Neuronal stem cell (in vitro differentiated cells): ENCODE data around the gene RXYLT1.

Experiments
- DNase-seq: peaks from one replicate; pipeline ENCODE4 v3.0.0-alpha.2; 2013; ENCODE audit warnings: low spot score
- H2AFZ ChIP-seq: one replicate; pipeline ENCODE4 v1.6.1; 2013; ENCODE audit warnings: mild to moderate bottlenecking, low read length, inconsistent platforms
- H2AK5ac ChIP-seq: 2 replicates; pipeline ENCODE4 v1.6.1; 2013; ENCODE audit warnings: low read depth, mild to moderate bottlenecking, inconsistent platforms, low read length, moderate library complexity, mixed read lengths
- H2BK120ac ChIP-seq: 2 replicates; pipeline ENCODE4 v1.6.1; 2013; ENCODE audit warnings: low read depth, mild to moderate bottlenecking, inconsistent platforms, low read length, moderate library complexity, mixed read lengths
- H2BK12ac ChIP-seq: one replicate; pipeline ENCODE4 v1.6.1; 2013; ENCODE audit warnings: low read length, inconsistent platforms
- H2BK15ac ChIP-seq: 2 replicates; pipeline ENCODE4 v1.6.1; 2013; ENCODE audit warnings: mild to moderate bottlenecking, low read length, inconsistent platforms, mixed read lengths
- H2BK5ac ChIP-seq: one replicate; pipeline ENCODE4 v1.6.1; 2013; ENCODE audit warnings: inconsistent platforms, mild to moderate bottlenecking, low read length, moderate library complexity
- H3K14ac ChIP-seq: one replicate; pipeline ENCODE4 v1.6.1; 2013; ENCODE audit warnings: low read length, inconsistent platforms
- H3K18ac ChIP-seq: 2 replicates; pipeline ENCODE4 v1.6.1; 2013; ENCODE audit warnings: low read length, inconsistent platforms
- H3K23ac ChIP-seq: 2 replicates; pipeline ENCODE4 v1.6.1; 2013; ENCODE audit warnings: low read depth, mild to moderate bottlenecking, mixed read lengths, low read length, inconsistent platforms; ENCODE audit not compliant: poor library complexity
- H3K27ac ChIP-seq: replicated peaks from 3 replicates; pipeline ENCODE4 v1.5.1; 2013; ENCODE audit warnings: low read length, inconsistent platforms
- H3K27me3 ChIP-seq, 3 experiments: 2 replicates each; pipeline ENCODE4 v1.6.1; 2013; ENCODE audit warnings: low read length in 3 of 3, mild to moderate bottlenecking in 2 of 3, inconsistent platforms in 1 of 3, low read depth in 1 of 3, mixed read lengths in 1 of 3, moderate library complexity in 1 of 3; ENCODE audit not compliant: control insufficient read depth in 3 of 3, insufficient read depth in 3 of 3
- H3K36me3 ChIP-seq, 2 donors: replicated peaks in 1 of 2; 2 replicates each; pipeline ENCODE4 v1.6.1; 2013; ENCODE audit warnings: low read length in 2 of 2; ENCODE audit not compliant: control insufficient read depth in 2 of 2, insufficient read depth in 2 of 2
- H3K4ac ChIP-seq: 2 replicates; pipeline ENCODE4 v1.6.1; 2013; ENCODE audit warnings: inconsistent platforms, mild to moderate bottlenecking, low read length, moderate library complexity
- H3K4me1 ChIP-seq, 2 donors: 1 replicate in 1 of 2; 2 replicates in 1 of 2; pipeline ENCODE4 v1.6.1; 2013; ENCODE audit warnings: low read length in 2 of 2, low read depth in 1 of 2; ENCODE audit not compliant: control insufficient read depth in 2 of 2, insufficient read depth in 1 of 2
- H3K4me2 ChIP-seq: one replicate; pipeline ENCODE4 v1.6.1; 2013; ENCODE audit warnings: mild to moderate bottlenecking, low read length, inconsistent platforms; ENCODE audit not compliant: insufficient read depth, poor library complexity, severe bottlenecking
- H3K4me3 ChIP-seq, 2 donors: 2 replicates each; pipeline ENCODE4 v1.5.1; 2013; ENCODE audit warnings: low read length in 2 of 2, mild to moderate bottlenecking in 2 of 2, inconsistent platforms in 1 of 2, moderate library complexity in 1 of 2
- H3K79me1 ChIP-seq: one replicate; pipeline ENCODE4 v1.6.1; 2013; ENCODE audit warnings: low read depth, mild to moderate bottlenecking, inconsistent platforms, low read length, moderate library complexity
- H3K9ac ChIP-seq: one replicate; pipeline ENCODE4 v1.6.1; 2013; ENCODE audit warnings: mild to moderate bottlenecking, low read depth, low read length, inconsistent platforms; ENCODE audit not compliant: poor library complexity
- H3K9me3 ChIP-seq, 2 donors: replicated peaks in 1 of 2; 2 replicates each; pipeline versions ENCODE3 to v1.6.1; 2013; ENCODE audit warnings: low read length in 2 of 2, mild to moderate bottlenecking in 2 of 2, inconsistent platforms in 1 of 2, low read depth in 1 of 2, mixed read lengths in 1 of 2, moderate library complexity in 1 of 2; ENCODE audit not compliant: control insufficient read depth in 2 of 2, insufficient read depth in 1 of 2
- H4K8ac ChIP-seq: one replicate; pipeline ENCODE4 v1.6.1; 2013; ENCODE audit warnings: low read depth, mild to moderate bottlenecking, inconsistent platforms, low read length, moderate library complexity
- H4K91ac ChIP-seq: one replicate; pipeline ENCODE4 v1.6.1; 2013; ENCODE audit warnings: low read length, low read depth, mild to moderate bottlenecking, inconsistent platforms; ENCODE audit not compliant: poor library complexity
- WGBS, 2 donors: extraction: QIAGEN DNeasy Blood & Tissue Kit; methylation state at CpG; one replicate each; pipeline ENCODE4 v1.1.7; 2013; ENCODE audit warnings: missing lambda C conversion rate in 2 of 2, mixed read lengths in 1 of 2; ENCODE audit not compliant: insufficient read length in 2 of 2, insufficient replicate concordance in 1 of 2; ENCODE audit errors: extremely low coverage in 2 of 2; 5-methylcytosine and 5-hydroxymethylcytosine counted together

Gene RXYLT1

GRCh38 chr12:63811755-63812154 lies 32.0 kb downstream of the RXYLT1 start:
- DNase-seq = no peak
- Histone ChIP-seq H3K14ac (no peak overlapping the region), H3K79me1 (no peaks in the 10 kb centered on the region), H4K91ac (no peak overlapping the region), H2BK15ac (no peak overlapping the region), H3K27me3 (no peaks in the 10 kb centered on the region), H2BK12ac (no peak overlapping the region), H3K4me1 (no peaks in the 10 kb centered on the region), H2AK5ac (no peak overlapping the region), H3K27ac (no peak overlapping the region), H2BK5ac (no peak overlapping the region), H3K9me3 (no peaks in the 10 kb centered on the region), H2BK120ac (no peak overlapping the region), H2AFZ (no peak overlapping the region), H3K23ac (no peak overlapping the region), H3K4ac (no peak overlapping the region), H3K4me3 (no peak overlapping the region), H3K18ac (no peak overlapping the region), H3K36me3 (peaks cover 3 to 27% of the 10 kb centered on the region in 2 donors), H4K8ac (no peak overlapping the region), H3K4me2 (no peak overlapping the region), H3K9ac (no peak overlapping the region)
- WGBS, 2 donors = no CpG with 5 or more reads among the region's 2 CpGs

GRCh38 chr12:63814146-63814772 lies 34.5 kb downstream of the RXYLT1 start:
- no peak overlapping the region for H3K14ac ChIP-seq
- H2AK5ac ChIP-seq = no peak overlapping the region
- H2BK12ac ChIP-seq = no peak overlapping the region
- no peaks in the 10 kb centered on the region for H3K4me1 ChIP-seq
- no peak overlapping the region for H2BK5ac ChIP-seq
- no peak overlapping the region for H2BK15ac ChIP-seq
- H3K27me3 ChIP-seq = no peaks in the 10 kb centered on the region
- H4K8ac ChIP-seq = no peak overlapping the region
- no peaks in the 10 kb centered on the region for H3K9me3 ChIP-seq
- no peak overlapping the region for H3K18ac ChIP-seq
- H3K23ac ChIP-seq = no peak overlapping the region
- H3K4ac ChIP-seq = no peak overlapping the region
- H4K91ac ChIP-seq = no peak overlapping the region
- H2BK120ac ChIP-seq = no peak overlapping the region
- WGBS, 2 donors = no CpG with 5 or more reads among the region's 4 CpGs
- H3K9ac ChIP-seq = no peak overlapping the region
- peaks cover 0 to 2% of the 10 kb centered on the region in 2 donors for H3K36me3 ChIP-seq
- no peaks in the 10 kb centered on the region for H3K79me1 ChIP-seq
- H3K4me3 ChIP-seq = no peak overlapping the region
- no peak overlapping the region for H3K4me2 ChIP-seq
- H2AFZ ChIP-seq = no peak overlapping the region
- no peak for DNase-seq
- no peak overlapping the region for H3K27ac ChIP-seq

- no CpG with 5 or more reads among the region's 3 CpGs for WGBS, 2 donors
- H3K4me2 ChIP-seq = no peak overlapping the region
- no peak overlapping the region for H3K4me3 ChIP-seq
- no peak overlapping the region for H3K27ac ChIP-seq
- H3K18ac ChIP-seq = no peak overlapping the region
- H3K79me1 ChIP-seq = no peaks in the 10 kb centered on the region
- H2BK120ac ChIP-seq = no peak overlapping the region
- no peak overlapping the region for H2AFZ ChIP-seq
- H3K4ac ChIP-seq = no peak overlapping the region
- no peak overlapping the region for H3K14ac ChIP-seq
- no peak for DNase-seq
- H3K9ac ChIP-seq = no peak overlapping the region
- no peaks in the 10 kb centered on the region for H3K4me1 ChIP-seq
- no peak overlapping the region for H3K23ac ChIP-seq
- no peak overlapping the region for H2BK15ac ChIP-seq
- no peak overlapping the region for H4K91ac ChIP-seq
- no peaks in the 10 kb centered on the region for H3K9me3 ChIP-seq
- no peak overlapping the region for H2BK12ac ChIP-seq
- no peaks in the 10 kb centered on the region for H3K36me3 ChIP-seq
- H4K8ac ChIP-seq = no peak overlapping the region
- no peak overlapping the region for H2BK5ac ChIP-seq
- no peaks in the 10 kb centered on the region for H3K27me3 ChIP-seq
- no peak overlapping the region for H2AK5ac ChIP-seq
Observed at GRCh38 chr12:63815482-63815852, 35.8 kb downstream of the RXYLT1 start.

- Histone ChIP-seq H2BK5ac (no peak overlapping the region), H3K4me3 (no peak overlapping the region), H3K4ac (no peak overlapping the region), H3K27ac (no peak overlapping the region), H3K23ac (no peak overlapping the region), H3K9me3 (no peaks in the 10 kb centered on the region), H3K9ac (no peak overlapping the region), H4K91ac (no peak overlapping the region), H4K8ac (no peak overlapping the region), H2BK12ac (no peak overlapping the region), H2BK15ac (no peak overlapping the region), H3K36me3 (no peaks in the 10 kb centered on the region), H3K27me3 (no peaks in the 10 kb centered on the region), H3K79me1 (no peaks in the 10 kb centered on the region), H3K18ac (no peak overlapping the region), H3K14ac (no peak overlapping the region), H2AFZ (no peak overlapping the region), H2AK5ac (no peak overlapping the region), H2BK120ac (no peak overlapping the region), H3K4me2 (no peak overlapping the region), H3K4me1 (no peaks in the 10 kb centered on the region)
- WGBS, 2 donors = no CpG with 5 or more reads among the region's 6 CpGs
- no peak for DNase-seq
Observed at GRCh38 chr12:63816031-63816430, 36.3 kb downstream of the RXYLT1 start.
